ENCODE data around the gene DGCR8.

The DGCR8 gene

DNA sequence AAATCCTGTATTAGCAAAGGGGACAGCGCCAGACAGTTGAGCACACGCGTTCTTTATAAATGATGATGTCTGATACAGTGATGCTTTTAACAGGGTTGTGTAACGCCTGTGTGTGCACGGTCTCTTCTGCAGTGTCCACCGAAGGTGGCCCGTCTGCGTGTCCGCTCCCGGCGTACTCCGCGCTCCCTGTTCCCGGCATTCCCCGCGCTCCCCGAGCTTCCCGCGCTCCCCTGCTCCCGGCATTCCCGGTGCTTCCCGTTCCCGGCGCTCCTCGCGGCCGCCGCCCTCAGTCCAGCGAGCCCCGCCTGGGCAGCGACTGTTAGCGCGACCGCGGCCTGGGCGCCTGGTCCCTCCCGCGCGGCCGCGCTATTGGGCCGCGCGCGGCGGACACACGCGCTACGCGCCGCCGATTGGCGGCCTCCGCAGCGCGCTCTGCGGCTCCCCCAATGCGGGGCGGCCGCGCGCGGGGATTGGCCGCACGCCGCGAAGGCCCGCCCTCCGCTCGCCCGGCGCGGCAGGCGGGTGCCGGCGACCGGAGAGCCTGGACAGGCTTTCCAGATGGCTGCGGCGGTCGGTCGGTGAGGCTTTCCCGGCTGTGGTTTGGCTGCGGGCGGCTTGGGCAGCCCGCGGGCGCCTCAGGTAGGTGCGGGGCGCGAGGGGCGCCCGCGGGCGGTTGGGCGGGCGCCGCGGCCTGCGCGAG is at the start of gene DGCR8:
Gene DGCR8 (plus strand): TSS at position 497 of the 700 bp plus-strand sequence. CDS start 5,723 bp downstream, outside the sequence.
- Histone ChIP-seq H3K9ac (ENCODE audit: low read length) (peak within 1 kb of the TSS; percentile 88), H3K9me3 (ENCODE audit: control insufficient read depth, low read length) (no peaks in the 10 kb centered on the region), H3K4me1 (ENCODE audit: control insufficient read depth, insufficient read depth, low read length) (peaks cover 27% of the 10 kb centered on the region), H3K4me3 (ENCODE audit: low read length) (peak within 1 kb of the TSS; percentile 84), H3K36me3 (ENCODE audit: control insufficient read depth, insufficient read depth, low read length) (no peaks in the 10 kb centered on the region), H3K27me3 (ENCODE audit: control insufficient read depth, insufficient read depth, low read length) (no peaks in the 10 kb centered on the region)

DNA sequence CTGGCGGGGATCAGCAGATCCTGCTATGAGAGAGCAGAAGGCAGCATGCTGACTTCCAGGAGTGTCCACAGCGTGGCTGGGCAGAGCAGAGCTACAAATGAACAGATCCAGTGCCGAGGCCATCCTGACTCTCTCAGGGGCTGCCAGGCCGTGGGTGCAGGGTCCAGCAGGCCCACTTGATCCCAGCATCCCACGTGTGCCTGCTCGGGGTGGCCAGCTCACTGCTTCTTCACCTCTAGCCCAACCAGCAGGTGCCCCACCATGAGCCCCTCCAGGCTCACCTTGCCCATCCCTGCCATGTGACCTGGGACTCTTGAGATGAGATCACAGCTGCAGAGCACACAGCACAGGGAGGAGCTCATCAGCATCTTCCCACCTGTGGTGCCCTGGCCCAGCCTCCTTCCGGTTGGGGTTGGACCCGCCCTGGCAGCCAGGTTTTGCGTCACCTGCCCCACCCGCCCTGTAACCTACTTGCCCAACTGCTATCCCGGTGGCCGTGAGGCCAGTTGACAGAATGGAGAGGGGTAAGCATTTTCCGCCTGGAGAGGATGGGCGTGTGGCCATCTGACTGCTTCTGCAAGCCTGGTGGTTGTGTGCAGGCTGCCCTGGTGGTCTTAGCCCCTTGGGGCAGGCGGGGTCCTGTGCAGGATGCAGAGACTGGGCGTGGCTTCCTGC is 48.2 kb upstream of the DGCR8 start:
- Histone ChIP-seq H3K4me1 (ENCODE audit: control insufficient read depth, insufficient read depth, low read length) (peaks cover 23% of the 10 kb centered on the region), H3K4me3 (ENCODE audit: low read length) (no peak overlapping the region), H3K9ac (ENCODE audit: low read length) (no peak overlapping the region), H3K9me3 (ENCODE audit: control insufficient read depth, low read length) (no peaks in the 10 kb centered on the region), H3K36me3 (ENCODE audit: control insufficient read depth, insufficient read depth, low read length) (no peaks in the 10 kb centered on the region), H3K27me3 (ENCODE audit: control insufficient read depth, insufficient read depth, low read length) (no peaks in the 10 kb centered on the region)

DNA sequence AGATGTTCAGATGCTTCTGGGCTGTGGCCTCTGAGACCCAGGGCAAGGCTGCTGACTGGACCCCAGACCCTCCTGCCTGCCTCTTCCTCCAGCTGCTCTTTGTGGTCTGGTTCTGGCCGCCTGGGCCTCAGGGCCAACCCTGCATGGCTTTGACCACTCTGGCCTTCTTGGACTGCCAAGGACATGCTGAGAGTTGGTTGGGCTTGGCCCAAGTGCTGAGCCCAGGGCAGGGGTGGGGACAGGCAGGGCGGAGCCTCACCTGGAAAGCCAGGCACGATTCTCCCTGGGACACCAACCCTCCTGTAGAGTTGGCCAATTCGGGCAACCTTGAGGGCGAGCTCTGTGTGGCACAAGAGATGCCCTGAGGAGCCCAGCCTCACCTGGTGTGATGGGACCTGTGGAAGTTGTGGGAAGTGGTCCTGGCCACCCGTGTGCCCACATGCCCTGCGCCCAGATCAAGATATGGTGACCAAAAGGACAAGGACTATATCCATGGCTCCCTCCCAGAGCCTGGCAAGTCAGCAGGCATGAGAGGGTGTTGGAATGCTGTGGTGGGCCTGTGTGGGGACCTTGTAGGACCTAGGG is 47.5 kb upstream of the DGCR8 start:
- H3K36me3 ChIP-seq (ENCODE audit: control insufficient read depth, insufficient read depth, low read length) = no peaks in the 10 kb centered on the region
- peaks cover 23% of the 10 kb centered on the region for H3K4me1 ChIP-seq (ENCODE audit: control insufficient read depth, insufficient read depth, low read length)
- H3K9me3 ChIP-seq (ENCODE audit: control insufficient read depth, low read length) = no peaks in the 10 kb centered on the region
- H3K27me3 ChIP-seq (ENCODE audit: control insufficient read depth, insufficient read depth, low read length) = no peaks in the 10 kb centered on the region
- no peak overlapping the region for H3K4me3 ChIP-seq (ENCODE audit: low read length)
- no peak overlapping the region for H3K9ac ChIP-seq (ENCODE audit: low read length)

DNA sequence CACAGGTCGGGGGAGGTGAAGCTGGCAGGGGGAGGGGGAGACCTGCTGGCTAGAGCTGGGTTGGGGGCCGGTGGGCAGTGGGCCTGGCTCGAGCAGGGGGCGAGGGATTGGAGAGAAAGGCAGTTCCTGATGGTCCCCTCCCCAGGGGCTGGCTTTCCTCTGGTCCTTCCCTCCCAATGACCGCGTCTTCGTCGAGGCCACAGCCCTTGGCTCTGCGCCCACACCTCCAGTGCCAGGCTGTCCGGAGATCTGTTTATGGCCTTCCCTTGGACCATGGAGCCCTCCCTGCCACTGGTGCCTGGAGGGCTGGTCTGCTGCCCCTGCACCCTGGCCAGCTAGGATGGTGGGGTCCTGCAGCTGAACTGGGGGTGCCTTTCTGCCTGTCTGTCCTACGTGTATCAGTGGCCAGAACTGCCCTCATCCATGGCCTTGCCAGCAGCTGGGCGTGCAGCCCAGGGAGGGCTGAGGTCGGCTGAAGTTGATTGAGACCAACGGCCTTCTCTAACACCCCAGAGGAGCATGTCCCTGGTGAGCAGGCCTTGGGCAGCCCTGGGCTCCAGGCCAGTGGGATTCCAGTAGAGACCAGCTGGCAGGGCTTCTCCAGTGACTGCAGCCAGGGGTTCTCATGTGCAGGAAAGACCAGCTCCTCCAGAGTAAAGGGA is 46.9 kb upstream of the DGCR8 start:
- H3K9ac ChIP-seq (ENCODE audit: low read length) = no peak overlapping the region
- no peak overlapping the region for H3K4me3 ChIP-seq (ENCODE audit: low read length)
- H3K36me3 ChIP-seq (ENCODE audit: control insufficient read depth, insufficient read depth, low read length) = no peaks in the 10 kb centered on the region
- no peaks in the 10 kb centered on the region for H3K9me3 ChIP-seq (ENCODE audit: control insufficient read depth, low read length)
- no peaks in the 10 kb centered on the region for H3K27me3 ChIP-seq (ENCODE audit: control insufficient read depth, insufficient read depth, low read length)
- peaks cover 23% of the 10 kb centered on the region for H3K4me1 ChIP-seq (ENCODE audit: control insufficient read depth, insufficient read depth, low read length)

DNA sequence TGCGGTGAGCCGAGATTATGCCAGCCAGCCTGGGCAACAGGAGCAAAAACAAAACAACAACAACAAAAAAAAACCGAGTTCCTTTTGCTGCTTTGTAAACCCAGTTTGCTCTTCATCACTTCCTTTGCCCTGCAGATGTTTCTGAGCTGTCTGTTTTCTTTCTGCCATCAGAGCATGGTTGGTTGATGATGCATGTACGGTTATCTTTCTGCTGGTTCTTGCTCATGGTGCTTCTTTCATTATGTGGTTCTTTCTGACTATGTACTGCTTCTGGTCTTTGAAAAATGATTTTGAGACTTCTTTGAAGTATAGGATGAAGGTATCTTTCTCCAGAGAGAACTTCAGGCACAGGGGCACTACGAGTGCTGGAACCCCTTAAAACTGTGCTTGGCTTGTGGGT is 45.9 kb upstream of the DGCR8 start:
- Histone ChIP-seq H3K4me3 (ENCODE audit: low read length) (no peak overlapping the region), H3K4me1 (ENCODE audit: control insufficient read depth, insufficient read depth, low read length) (peaks cover 23% of the 10 kb centered on the region), H3K27me3 (ENCODE audit: control insufficient read depth, insufficient read depth, low read length) (no peaks in the 10 kb centered on the region), H3K9me3 (ENCODE audit: control insufficient read depth, low read length) (no peaks in the 10 kb centered on the region), H3K36me3 (ENCODE audit: control insufficient read depth, insufficient read depth, low read length) (no peaks in the 10 kb centered on the region), H3K9ac (ENCODE audit: low read length) (no peak overlapping the region)

DNA sequence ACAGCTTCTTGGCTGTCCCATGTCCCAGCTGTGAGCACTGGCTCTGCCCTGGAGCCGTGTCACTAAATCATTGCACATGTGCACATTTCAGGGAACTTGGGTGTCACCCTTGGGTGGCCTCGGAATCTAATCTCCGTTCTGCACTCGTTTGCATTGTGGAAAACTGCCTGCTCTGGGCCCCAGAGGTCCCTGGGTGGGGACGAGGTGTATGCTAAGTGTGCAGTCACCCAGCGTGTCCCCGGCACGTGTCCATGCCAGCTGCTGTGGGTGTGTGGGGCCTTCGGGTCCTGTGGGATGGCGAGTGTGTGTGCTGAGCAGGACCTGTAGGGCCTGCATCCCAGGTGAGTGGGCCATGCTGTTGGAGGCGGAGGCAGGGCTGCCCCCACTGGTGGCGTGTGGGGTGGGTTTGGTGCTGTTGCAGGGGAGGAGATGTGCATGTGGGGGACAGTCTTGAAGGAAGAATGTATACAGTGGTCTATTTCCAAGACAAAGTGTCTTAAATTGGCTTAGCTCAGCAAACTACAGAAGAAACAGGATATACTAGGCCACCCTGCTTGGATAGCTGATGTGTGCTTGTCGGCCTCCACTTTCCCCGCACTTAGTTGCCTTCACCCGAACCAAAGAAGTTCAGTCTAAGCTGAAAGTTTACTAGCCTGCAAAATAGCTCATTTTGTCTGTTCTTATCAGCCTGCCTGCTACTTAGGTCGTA is 44.5 kb upstream of the DGCR8 start:
- Histone ChIP-seq H3K9ac (ENCODE audit: low read length) (no peak overlapping the region), H3K4me3 (ENCODE audit: low read length) (no peak overlapping the region), H3K27me3 (ENCODE audit: control insufficient read depth, insufficient read depth, low read length) (no peaks in the 10 kb centered on the region), H3K4me1 (ENCODE audit: control insufficient read depth, insufficient read depth, low read length) (peaks cover 23% of the 10 kb centered on the region), H3K9me3 (ENCODE audit: control insufficient read depth, low read length) (no peaks in the 10 kb centered on the region), H3K36me3 (ENCODE audit: control insufficient read depth, insufficient read depth, low read length) (no peaks in the 10 kb centered on the region)

DNA sequence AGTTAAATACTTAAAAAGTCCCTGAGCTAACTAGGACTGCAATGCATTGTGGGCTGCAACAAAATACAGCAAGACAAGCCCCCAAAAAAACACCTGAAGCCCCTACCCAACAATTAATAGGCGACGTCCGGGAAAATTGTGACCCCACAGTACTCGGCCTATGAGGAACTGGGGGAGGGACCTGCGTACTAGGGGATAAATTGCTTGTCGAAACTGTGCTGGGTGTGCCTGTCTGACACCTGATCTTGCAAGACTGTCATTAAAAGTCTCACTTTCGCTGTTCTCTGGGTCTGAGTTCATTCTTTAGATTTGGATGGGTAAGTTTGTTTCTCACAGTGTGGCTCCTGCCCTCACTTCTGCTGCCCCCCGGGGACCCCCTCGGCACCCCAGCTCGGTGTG is 44.0 kb upstream of the DGCR8 start:
- no peak overlapping the region for H3K4me3 ChIP-seq (ENCODE audit: low read length)
- H3K9me3 ChIP-seq (ENCODE audit: control insufficient read depth, low read length) = no peaks in the 10 kb centered on the region
- peaks cover 23% of the 10 kb centered on the region for H3K4me1 ChIP-seq (ENCODE audit: control insufficient read depth, insufficient read depth, low read length)
- H3K36me3 ChIP-seq (ENCODE audit: control insufficient read depth, insufficient read depth, low read length) = no peaks in the 10 kb centered on the region
- H3K27me3 ChIP-seq (ENCODE audit: control insufficient read depth, insufficient read depth, low read length) = no peaks in the 10 kb centered on the region
- no peak overlapping the region for H3K9ac ChIP-seq (ENCODE audit: low read length)

DNA sequence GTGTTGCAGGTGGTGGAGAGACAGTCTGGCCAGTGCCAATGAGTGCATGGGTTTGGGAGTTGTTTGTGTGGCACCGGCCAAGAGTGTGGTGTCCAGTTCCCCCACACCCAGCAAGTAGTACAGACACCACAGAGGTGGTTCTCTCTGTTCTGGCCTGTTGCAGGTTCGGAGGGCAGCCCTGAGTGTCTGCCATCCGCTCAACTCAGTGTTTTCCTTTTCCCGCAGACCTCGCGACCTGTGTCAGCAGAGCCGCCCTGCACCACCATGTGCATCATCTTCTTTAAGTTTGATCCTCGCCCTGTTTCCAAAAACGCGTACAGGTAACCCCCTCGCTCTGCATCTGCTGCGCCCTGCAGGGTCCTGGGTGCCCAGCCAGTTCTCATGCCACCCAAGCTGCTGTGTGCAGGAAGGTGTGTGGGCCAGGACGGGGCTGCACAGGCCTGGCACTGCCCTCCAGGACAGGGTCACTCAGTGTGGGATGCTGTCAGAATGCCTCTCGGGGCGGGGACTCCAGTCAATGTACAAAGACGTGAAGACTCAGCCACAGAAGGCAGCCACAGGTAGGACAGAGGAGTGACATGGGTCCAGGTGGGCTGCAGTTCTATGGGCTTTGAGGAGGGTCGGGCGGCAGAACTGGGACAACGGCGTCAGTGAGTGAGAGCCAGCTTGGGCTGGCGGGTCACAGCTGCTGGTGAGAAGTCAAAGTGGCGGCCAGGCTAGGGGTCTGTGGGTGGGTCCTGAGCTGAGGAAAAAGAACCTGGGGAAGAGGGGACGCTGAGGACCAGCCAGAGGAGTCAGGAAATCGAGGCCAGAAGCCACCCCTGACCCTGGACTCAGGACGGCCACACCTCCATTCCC is 43.3 kb upstream of the DGCR8 start:
- no peak overlapping the region for H3K4me3 ChIP-seq (ENCODE audit: low read length)
- H3K4me1 ChIP-seq (ENCODE audit: control insufficient read depth, insufficient read depth, low read length) = peaks cover 21% of the 10 kb centered on the region
- no peaks in the 10 kb centered on the region for H3K27me3 ChIP-seq (ENCODE audit: control insufficient read depth, insufficient read depth, low read length)
- no peaks in the 10 kb centered on the region for H3K36me3 ChIP-seq (ENCODE audit: control insufficient read depth, insufficient read depth, low read length)
- no peaks in the 10 kb centered on the region for H3K9me3 ChIP-seq (ENCODE audit: control insufficient read depth, low read length)
- H3K9ac ChIP-seq (ENCODE audit: low read length) = no peak overlapping the region

DNA sequence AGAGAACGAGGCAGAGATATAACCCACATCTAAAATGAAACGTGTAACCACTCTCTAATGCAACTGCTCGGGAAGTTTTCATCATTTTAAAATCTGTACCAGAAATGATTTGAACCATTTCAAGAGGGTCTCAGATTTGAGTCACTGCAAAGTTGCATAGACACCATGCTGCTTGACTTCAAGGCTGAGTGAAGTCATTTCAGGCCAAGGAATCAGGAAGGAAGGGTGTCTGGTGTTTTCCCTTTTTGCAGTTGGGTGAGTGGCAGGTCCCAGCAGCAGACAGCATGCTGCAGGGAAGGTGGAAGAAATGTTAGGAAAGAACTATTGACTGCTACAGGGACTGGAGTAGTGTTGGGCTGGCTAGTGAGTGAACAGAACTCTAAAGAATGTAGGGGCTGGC is 42.6 kb upstream of the DGCR8 start:
- H3K4me1 ChIP-seq (ENCODE audit: control insufficient read depth, insufficient read depth, low read length) = peaks cover 14% of the 10 kb centered on the region
- H3K27me3 ChIP-seq (ENCODE audit: control insufficient read depth, insufficient read depth, low read length) = no peaks in the 10 kb centered on the region
- no peaks in the 10 kb centered on the region for H3K36me3 ChIP-seq (ENCODE audit: control insufficient read depth, insufficient read depth, low read length)
- H3K4me3 ChIP-seq (ENCODE audit: low read length) = no peak overlapping the region
- H3K9ac ChIP-seq (ENCODE audit: low read length) = no peak overlapping the region
- H3K9me3 ChIP-seq (ENCODE audit: control insufficient read depth, low read length) = no peaks in the 10 kb centered on the region

DNA sequence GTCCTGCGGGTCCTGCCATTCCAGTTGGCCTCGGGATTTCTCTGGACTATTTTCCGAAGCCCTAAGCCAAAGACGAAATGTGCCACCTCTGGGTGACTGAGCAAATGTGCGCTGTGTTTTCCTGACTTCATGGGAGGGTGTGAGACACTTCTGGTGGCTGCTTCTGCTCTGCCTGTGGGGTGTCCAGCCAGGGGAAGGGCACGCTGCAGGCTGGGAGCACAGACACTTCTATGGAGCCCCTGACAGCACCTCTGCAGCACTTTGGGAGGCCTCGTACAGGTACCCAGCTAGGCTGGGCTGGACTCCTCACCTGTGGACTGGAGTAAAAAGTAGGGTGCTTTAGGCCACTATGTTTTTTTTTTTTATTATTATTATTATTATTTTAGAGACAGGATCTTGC is 41.5 kb upstream of the DGCR8 start:
- Histone ChIP-seq H3K27me3 (ENCODE audit: control insufficient read depth, insufficient read depth, low read length) (no peaks in the 10 kb centered on the region), H3K9ac (ENCODE audit: low read length) (no peak overlapping the region), H3K36me3 (ENCODE audit: control insufficient read depth, insufficient read depth, low read length) (no peaks in the 10 kb centered on the region), H3K9me3 (ENCODE audit: control insufficient read depth, low read length) (no peaks in the 10 kb centered on the region), H3K4me1 (ENCODE audit: control insufficient read depth, insufficient read depth, low read length) (peaks cover 6% of the 10 kb centered on the region), H3K4me3 (ENCODE audit: low read length) (no peak overlapping the region)

DNA sequence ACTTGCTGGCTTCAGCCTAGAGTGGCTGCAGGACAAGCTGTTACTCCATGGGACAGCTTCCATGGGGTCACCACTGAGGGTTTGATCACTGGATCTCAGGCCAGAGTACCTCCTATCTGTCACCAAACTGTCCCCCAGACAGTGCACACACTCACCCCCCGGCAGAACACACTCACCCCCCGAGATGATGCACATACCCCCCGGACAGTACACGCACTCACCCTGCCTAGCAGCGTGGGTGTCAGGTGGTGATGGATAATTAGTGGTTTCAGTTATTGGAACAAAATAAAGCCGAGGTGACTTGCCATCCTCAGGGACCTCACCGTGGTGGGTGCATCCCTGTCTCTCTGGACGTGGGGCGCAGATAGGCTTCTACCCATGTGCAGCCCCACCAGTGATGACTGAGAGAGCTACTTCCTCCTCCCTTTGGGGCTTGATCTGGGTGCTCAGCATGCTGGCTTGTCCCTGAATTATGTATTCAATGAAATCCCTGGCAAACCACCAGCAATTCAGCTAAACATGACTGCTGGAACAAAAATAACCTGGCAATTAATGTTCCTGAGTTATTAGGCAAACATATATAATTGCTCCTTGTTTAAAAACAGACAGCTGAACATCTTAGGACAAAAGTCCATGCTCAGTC is 40.2 kb upstream of the DGCR8 start:
- H3K9me3 ChIP-seq (ENCODE audit: control insufficient read depth, low read length) = no peaks in the 10 kb centered on the region
- peaks cover 4% of the 10 kb centered on the region for H3K4me1 ChIP-seq (ENCODE audit: control insufficient read depth, insufficient read depth, low read length)
- H3K36me3 ChIP-seq (ENCODE audit: control insufficient read depth, insufficient read depth, low read length) = peaks cover 3% of the 10 kb centered on the region
- no peaks in the 10 kb centered on the region for H3K27me3 ChIP-seq (ENCODE audit: control insufficient read depth, insufficient read depth, low read length)
- H3K9ac ChIP-seq (ENCODE audit: low read length) = no peak overlapping the region
- H3K4me3 ChIP-seq (ENCODE audit: low read length) = no peak overlapping the region
